Neural cell (in vitro differentiated cells): ENCODE data around the gene ETV6.

Experiments
- EP300 ChIP-seq: fragments of 450-650 bp; conservative IDR thresholded peaks from 2 replicates; pipeline ENCODE4 v1.6.1; 2014; ENCODE audit warnings: antibody characterized with exemption, mild to moderate bottlenecking, moderate library complexity; ENCODE audit not compliant: poor library complexity, severe bottlenecking
- EZH2 ChIP-seq: fragments of 200-600, 300-800 bp; shearing (Covaris generic), sonication (generic); IDR thresholded peaks from 2 replicates; pipeline ENCODE4 v1.6.1; 2014; ENCODE audit warnings: antibody characterized with exemption, low read length, borderline replicate concordance, mild to moderate bottlenecking; ENCODE audit not compliant: insufficient read depth, poor library complexity, severe bottlenecking
- MXI1 ChIP-seq: fragments of 450-650 bp; conservative IDR thresholded peaks from 2 replicates; pipeline ENCODE4 v1.6.1; 2014; ENCODE audit warnings: antibody characterized with exemption, mild to moderate bottlenecking; ENCODE audit not compliant: poor library complexity, severe bottlenecking
- POLR2AphosphoS5 ChIP-seq: IDR thresholded peaks from 2 replicates; pipeline ENCODE4 v1.6.1; 2012
- RAD21 ChIP-seq: fragments of 450-650 bp; conservative IDR thresholded peaks from 2 replicates; pipeline ENCODE4 v1.6.1; 2014; ENCODE audit warnings: antibody characterized with exemption, mild to moderate bottlenecking, moderate library complexity
- SMC3 ChIP-seq: fragments of 450-650 bp; conservative IDR thresholded peaks from 2 replicates; pipeline ENCODE4 v1.6.1; 2014; ENCODE audit warnings: antibody characterized with exemption, mild to moderate bottlenecking, moderate library complexity; ENCODE audit not compliant: poor library complexity
- TAF1 ChIP-seq: IDR thresholded peaks from 2 replicates; pipeline ENCODE4 v1.6.1; 2012; ENCODE audit warnings: low read depth
- TF ChIP-seq, protein P1 (sequence below): fragments of 450-650 bp; IDR thresholded peaks from 2 replicates; pipeline ENCODE4 v1.5.1; 2014; ENCODE audit warnings: antibody characterized with exemption, mild to moderate bottlenecking, moderate library complexity; ENCODE audit not compliant: poor library complexity, severe bottlenecking
- TF ChIP-seq, protein P2 (sequence below): IDR thresholded peaks from 2 replicates; pipeline ENCODE4 v1.6.1; 2012; ENCODE audit warnings: borderline replicate concordance

DNA sequence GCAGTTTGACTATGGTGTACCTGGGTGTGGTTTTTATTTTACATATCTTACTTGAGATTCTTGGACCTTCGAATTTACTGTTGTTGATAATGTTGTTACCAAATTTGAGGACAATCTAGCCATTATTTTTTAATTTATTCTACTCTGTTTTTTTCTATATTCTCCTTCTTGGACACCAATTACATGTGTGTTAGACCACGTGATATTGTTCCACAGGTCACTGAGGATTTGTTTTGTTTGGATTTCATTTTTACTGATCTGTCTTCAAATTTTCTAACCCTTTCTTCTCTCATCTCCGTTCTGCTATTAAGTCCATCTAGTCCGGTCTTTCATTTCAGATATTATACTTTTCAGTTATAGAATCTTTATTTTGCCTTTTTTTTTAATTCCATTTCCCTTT, 216.3 kb downstream of the ETV6 start:
- TF ChIP-seq, protein P1, sequence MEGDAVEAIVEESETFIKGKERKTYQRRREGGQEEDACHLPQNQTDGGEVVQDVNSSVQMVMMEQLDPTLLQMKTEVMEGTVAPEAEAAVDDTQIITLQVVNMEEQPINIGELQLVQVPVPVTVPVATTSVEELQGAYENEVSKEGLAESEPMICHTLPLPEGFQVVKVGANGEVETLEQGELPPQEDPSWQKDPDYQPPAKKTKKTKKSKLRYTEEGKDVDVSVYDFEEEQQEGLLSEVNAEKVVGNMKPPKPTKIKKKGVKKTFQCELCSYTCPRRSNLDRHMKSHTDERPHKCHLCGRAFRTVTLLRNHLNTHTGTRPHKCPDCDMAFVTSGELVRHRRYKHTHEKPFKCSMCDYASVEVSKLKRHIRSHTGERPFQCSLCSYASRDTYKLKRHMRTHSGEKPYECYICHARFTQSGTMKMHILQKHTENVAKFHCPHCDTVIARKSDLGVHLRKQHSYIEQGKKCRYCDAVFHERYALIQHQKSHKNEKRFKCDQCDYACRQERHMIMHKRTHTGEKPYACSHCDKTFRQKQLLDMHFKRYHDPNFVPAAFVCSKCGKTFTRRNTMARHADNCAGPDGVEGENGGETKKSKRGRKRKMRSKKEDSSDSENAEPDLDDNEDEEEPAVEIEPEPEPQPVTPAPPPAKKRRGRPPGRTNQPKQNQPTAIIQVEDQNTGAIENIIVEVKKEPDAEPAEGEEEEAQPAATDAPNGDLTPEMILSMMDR, result no peak
- TF ChIP-seq EZH2 (no peak), SMC3 (no peak), RAD21 (no peak), POLR2AphosphoS5 (no peak), EP300 (no peak), TAF1 (no peak), MXI1 (no peak)
- TF ChIP-seq, protein P2, sequence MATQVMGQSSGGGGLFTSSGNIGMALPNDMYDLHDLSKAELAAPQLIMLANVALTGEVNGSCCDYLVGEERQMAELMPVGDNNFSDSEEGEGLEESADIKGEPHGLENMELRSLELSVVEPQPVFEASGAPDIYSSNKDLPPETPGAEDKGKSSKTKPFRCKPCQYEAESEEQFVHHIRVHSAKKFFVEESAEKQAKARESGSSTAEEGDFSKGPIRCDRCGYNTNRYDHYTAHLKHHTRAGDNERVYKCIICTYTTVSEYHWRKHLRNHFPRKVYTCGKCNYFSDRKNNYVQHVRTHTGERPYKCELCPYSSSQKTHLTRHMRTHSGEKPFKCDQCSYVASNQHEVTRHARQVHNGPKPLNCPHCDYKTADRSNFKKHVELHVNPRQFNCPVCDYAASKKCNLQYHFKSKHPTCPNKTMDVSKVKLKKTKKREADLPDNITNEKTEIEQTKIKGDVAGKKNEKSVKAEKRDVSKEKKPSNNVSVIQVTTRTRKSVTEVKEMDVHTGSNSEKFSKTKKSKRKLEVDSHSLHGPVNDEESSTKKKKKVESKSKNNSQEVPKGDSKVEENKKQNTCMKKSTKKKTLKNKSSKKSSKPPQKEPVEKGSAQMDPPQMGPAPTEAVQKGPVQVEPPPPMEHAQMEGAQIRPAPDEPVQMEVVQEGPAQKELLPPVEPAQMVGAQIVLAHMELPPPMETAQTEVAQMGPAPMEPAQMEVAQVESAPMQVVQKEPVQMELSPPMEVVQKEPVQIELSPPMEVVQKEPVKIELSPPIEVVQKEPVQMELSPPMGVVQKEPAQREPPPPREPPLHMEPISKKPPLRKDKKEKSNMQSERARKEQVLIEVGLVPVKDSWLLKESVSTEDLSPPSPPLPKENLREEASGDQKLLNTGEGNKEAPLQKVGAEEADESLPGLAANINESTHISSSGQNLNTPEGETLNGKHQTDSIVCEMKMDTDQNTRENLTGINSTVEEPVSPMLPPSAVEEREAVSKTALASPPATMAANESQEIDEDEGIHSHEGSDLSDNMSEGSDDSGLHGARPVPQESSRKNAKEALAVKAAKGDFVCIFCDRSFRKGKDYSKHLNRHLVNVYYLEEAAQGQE, result no peak
